GM04503 (cell line): ENCODE results near the gene ANKRD11.

ENCODE experiments used
- DNase-seq: peaks from one replicate; pipeline ENCODE4 v3.0.0-alpha.2; 2012; ENCODE audit warnings: low read depth

The ANKRD11 gene

GRCh38 chr16:89232107-89232506, 258.3 kb downstream of the ANKRD11 start:
- no peak for DNase-seq

- DNase-seq = no peak
These were observed 260.1 kb downstream of the ANKRD11 start for GRCh38 chr16:89230255-89230654.

GRCh38 chr16:89224665-89225064, 265.7 kb downstream of the ANKRD11 start:
- no peak for DNase-seq

- no peak for DNase-seq
These were observed 267.4 kb downstream of the ANKRD11 start for GRCh38 chr16:89222931-89223330.

GRCh38 chr16:89221604-89222003, 268.8 kb downstream of the ANKRD11 start:
- DNase-seq = no peak

GRCh38 chr16:89219365-89219764, 271.0 kb downstream of the ANKRD11 start:
- DNase-seq = no peak
